Activated CD4-positive, CD25-positive, alpha-beta regulatory T cell treated with anti-CD3 and anti-CD28 coated beads, Interleukin-2, amount 50 U/mL, for 16 hours (primary cell): ENCODE results near the gene C17orf58.
"Not testable (repeated sequence)": the region's sequence is repeated elsewhere in the genome, so short reads cannot be mapped to it uniquely, and the experiment has no call there.

Experiments used
- DNase-seq: peaks from one replicate; pipeline ENCODE4 v3.0.0-alpha.2; 2020; ENCODE audit warnings: low read depth, low spot score

Gene C17orf58

GRCh38 chr17:67996301-67997171, at the start of gene C17orf58:
Gene C17orf58 (minus strand): TSS chr17:67996469. CDS start chr17:67996198, 271 bp downstream.
- DNase-seq: not testable (repeated sequence)

GRCh38 chr17:68036304-68037147, 40.3 kb upstream of the C17orf58 start:
- DNase-seq: no peak

- DNase-seq: peak; percentile 85
Observed at GRCh38 chr17:68035523-68036303, 39.4 kb upstream of the C17orf58 start, which contains the start of gene KPNA2. Gene KPNA2 (plus strand): TSS chr17:68035735. CDS start chr17:68037133, 1,398 bp downstream.

- peak; percentile 78 for DNase-seq
Observed at GRCh38 chr17:68035131-68035522, 38.9 kb upstream of the C17orf58 start.

GRCh38 chr17:68034452-68034776, 38.1 kb upstream of the C17orf58 start:
- no peak for DNase-seq

- DNase-seq: no peak
Observed at GRCh38 chr17:68033636-68034451, 37.6 kb upstream of the C17orf58 start.

- no peak for DNase-seq
Observed at GRCh38 chr17:68029512-68030215, 33.4 kb upstream of the C17orf58 start.

GRCh38 chr17:68022547-68022946, 26.3 kb upstream of the C17orf58 start:
- not testable (repeated sequence) for DNase-seq

GRCh38 chr17:68021963-68022362, 25.7 kb upstream of the C17orf58 start:
- no peak for DNase-seq

- not testable (repeated sequence) for DNase-seq
Observed at GRCh38 chr17:68020791-68021190, 24.5 kb upstream of the C17orf58 start.

- DNase-seq: no peak
Observed at GRCh38 chr17:68020409-68020756, 24.1 kb upstream of the C17orf58 start.

- DNase-seq: peak; percentile 97
Observed at GRCh38 chr17:68019675-68020408, 23.6 kb upstream of the C17orf58 start.

- DNase-seq: no peak
Observed at GRCh38 chr17:68019336-68019674, 23.0 kb upstream of the C17orf58 start.

GRCh38 chr17:68018493-68018892, 22.2 kb upstream of the C17orf58 start:
- DNase-seq: not testable (repeated sequence)

- DNase-seq: no peak
Observed at GRCh38 chr17:68016838-68017237, 20.6 kb upstream of the C17orf58 start.

- DNase-seq: no peak
Observed at GRCh38 chr17:68015081-68015723, 18.9 kb upstream of the C17orf58 start.

GRCh38 chr17:68013385-68013784, 17.1 kb upstream of the C17orf58 start:
- DNase-seq: no peak

GRCh38 chr17:68011199-68011665, 15.0 kb upstream of the C17orf58 start:
- peak; percentile 45 for DNase-seq

- DNase-seq: no peak
Observed at GRCh38 chr17:68006797-68007196, 10.5 kb upstream of the C17orf58 start.
